HUDEP-2 (cell line): ENCODE results near the gene PIK3CB.
"Not testable (repeated sequence)": the region's sequence is repeated elsewhere in the genome, so short reads cannot be mapped to it uniquely, and the experiment has no call there.

Source experiments
- DNase-seq, 76 experiments: peaks; one replicate each; lab custom pipeline; 2025; ENCODE audit not compliant: unreplicated experiment in 76 of 76; lab: John Stamatoyannopoulos, UW

PIK3CB gene

GRCh38 chr3:138638641-138639040 lies 196.1 kb downstream of the PIK3CB start:
- DNase-seq: no peak

GRCh38 chr3:138629526-138629925 lies 205.2 kb downstream of the PIK3CB start:
- no peak for DNase-seq

- no peak for DNase-seq
Measured at GRCh38 chr3:138625707-138626365, 208.9 kb downstream of the PIK3CB start.

- no peak for DNase-seq
Measured at GRCh38 chr3:138624518-138624917, 210.2 kb downstream of the PIK3CB start.

- DNase-seq: no peak
Measured at GRCh38 chr3:138620431-138620830, 214.3 kb downstream of the PIK3CB start.

- no peak for DNase-seq
Measured at GRCh38 chr3:138615462-138615861, 219.3 kb downstream of the PIK3CB start.

GRCh38 chr3:138609898-138610266 lies 224.8 kb downstream of the PIK3CB start:
- DNase-seq: no peak

- DNase-seq: peak in 52 of 76 experiments; percentile 3 to 76 (median 29)
Measured at GRCh38 chr3:138608322-138609135, 226.2 kb downstream of the PIK3CB start, which contains the start of gene FAIM. Gene FAIM, plus strand, starts transcription at chr3:138608771. Its CDS starts 10,956 bp downstream, at chr3:138619727.

- DNase-seq: not testable (repeated sequence)
Measured at GRCh38 chr3:138604106-138604595, 230.6 kb downstream of the PIK3CB start.
